Neural cell (in vitro differentiated cells): ENCODE data around the gene OGFOD3. TPM values are rescaled to one million over a fixed set of nuclear protein-coding genes. Genes with fewer than 3 reads are reported as not detected.
A peak's percentile ranks its signal among the peaks of the same experiment; 100 is the strongest.
"Not testable (repeated sequence)": the region's sequence is repeated elsewhere in the genome, so short reads cannot be mapped to it uniquely, and the experiment has no call there.

Source experiments
- H2AFZ ChIP-seq: fragments of 200-600, 300-800 bp; sonication (generic), shearing (Covaris generic); 2 replicates; pipeline ENCODE4 v1.6.0; 2014; ENCODE audit warnings: low read depth, mild to moderate bottlenecking, antibody characterized with exemption, low read length, moderate library complexity
- H3F3A ChIP-seq: fragments of 200-600 bp; shearing (Covaris generic); 2 replicates; pipeline ENCODE4 v1.6.1; 2016; ENCODE audit warnings: mild to moderate bottlenecking, moderate library complexity, mixed read lengths, antibody characterized with exemption, low read length; ENCODE audit not compliant: insufficient read depth, poor library complexity, severe bottlenecking
- H3K27ac ChIP-seq: fragments of 200-600, 300-800 bp; sonication (generic), shearing (Covaris generic); 2 replicates; pipeline ENCODE4 v1.5.1; 2014; ENCODE audit warnings: mild to moderate bottlenecking, low read length, moderate library complexity
- H3K27me3 ChIP-seq: fragments of 300-800, 200-600 bp; sonication (generic), shearing (Covaris generic); 2 replicates; pipeline ENCODE4 v1.6.0; 2014; ENCODE audit warnings: mild to moderate bottlenecking, low read depth, low read length, moderate library complexity; ENCODE audit not compliant: insufficient read depth
- H3K36me3 ChIP-seq: fragments of 300-800, 200-600 bp; sonication (generic), shearing (Covaris generic); 2 replicates; pipeline ENCODE4 v1.5.1; 2014; ENCODE audit warnings: mild to moderate bottlenecking, antibody characterized with exemption, low read length, moderate library complexity; ENCODE audit not compliant: insufficient read depth
- H3K4me2 ChIP-seq: fragments of 300-800, 200-600 bp; sonication (generic), shearing (Covaris generic); 2 replicates; pipeline ENCODE4 v1.6.0; 2014; ENCODE audit warnings: mild to moderate bottlenecking, low read length
- H3K4me3 ChIP-seq: fragments of 300-800, 200-600 bp; sonication (generic), shearing (Covaris generic); 2 replicates; pipeline ENCODE4 v1.5.1; 2014; ENCODE audit warnings: mild to moderate bottlenecking, low read length, moderate library complexity
- H3K79me2 ChIP-seq: fragments of 200-600 bp; shearing (Covaris generic); replicated peaks from 2 replicates; pipeline ENCODE4 v1.6.0; 2014; ENCODE audit warnings: mild to moderate bottlenecking, low read length, moderate library complexity; ENCODE audit not compliant: insufficient read depth
- H3K9ac ChIP-seq: fragments of 300-800, 200-600 bp; sonication (generic), shearing (Covaris generic); 2 replicates; pipeline ENCODE4 v1.6.1; 2016; ENCODE audit warnings: mild to moderate bottlenecking, low read length, mixed read lengths
- H3K9me2 ChIP-seq: fragments of 200-600 bp; shearing (Covaris generic); 2 replicates; pipeline ENCODE4 v1.6.1; 2016; ENCODE audit warnings: mild to moderate bottlenecking, low read length, mixed read lengths; ENCODE audit not compliant: insufficient read depth
- H3K9me3 ChIP-seq: fragments of 200-600, 300-800 bp; sonication (generic), shearing (Covaris generic); 2 replicates; pipeline ENCODE4 v1.6.1; 2016; ENCODE audit warnings: mild to moderate bottlenecking, mixed run types, low read length, moderate library complexity, mixed read lengths
- H4K20me1 ChIP-seq: fragments of 200-600 bp; shearing (Covaris generic); 2 replicates; pipeline ENCODE4 v1.6.1; 2016; ENCODE audit warnings: mild to moderate bottlenecking, mixed run types; ENCODE audit not compliant: insufficient read depth
- CTCF ChIP-seq: fragments of 450-650 bp; IDR thresholded peaks from 2 replicates; pipeline ENCODE4 v1.5.1; 2014; ENCODE audit warnings: antibody characterized with exemption, mild to moderate bottlenecking, moderate library complexity; ENCODE audit not compliant: poor library complexity, severe bottlenecking
- EP300 ChIP-seq: fragments of 450-650 bp; conservative IDR thresholded peaks from 2 replicates; pipeline ENCODE4 v1.6.1; 2014; ENCODE audit warnings: antibody characterized with exemption, mild to moderate bottlenecking, moderate library complexity; ENCODE audit not compliant: poor library complexity, severe bottlenecking
- EZH2 ChIP-seq: fragments of 200-600, 300-800 bp; shearing (Covaris generic), sonication (generic); IDR thresholded peaks from 2 replicates; pipeline ENCODE4 v1.6.1; 2014; ENCODE audit warnings: antibody characterized with exemption, low read length, borderline replicate concordance, mild to moderate bottlenecking; ENCODE audit not compliant: insufficient read depth, poor library complexity, severe bottlenecking
- MXI1 ChIP-seq: fragments of 450-650 bp; conservative IDR thresholded peaks from 2 replicates; pipeline ENCODE4 v1.6.1; 2014; ENCODE audit warnings: antibody characterized with exemption, mild to moderate bottlenecking; ENCODE audit not compliant: poor library complexity, severe bottlenecking
- POLR2AphosphoS5 ChIP-seq: IDR thresholded peaks from 2 replicates; pipeline ENCODE4 v1.6.1; 2012
- RAD21 ChIP-seq: fragments of 450-650 bp; conservative IDR thresholded peaks from 2 replicates; pipeline ENCODE4 v1.6.1; 2014; ENCODE audit warnings: antibody characterized with exemption, mild to moderate bottlenecking, moderate library complexity
- REST ChIP-seq: IDR thresholded peaks from 2 replicates; pipeline ENCODE4 v1.6.1; 2012; ENCODE audit warnings: borderline replicate concordance
- SMC3 ChIP-seq: fragments of 450-650 bp; conservative IDR thresholded peaks from 2 replicates; pipeline ENCODE4 v1.6.1; 2014; ENCODE audit warnings: antibody characterized with exemption, mild to moderate bottlenecking, moderate library complexity; ENCODE audit not compliant: poor library complexity
- TAF1 ChIP-seq: IDR thresholded peaks from 2 replicates; pipeline ENCODE4 v1.6.1; 2012; ENCODE audit warnings: low read depth
- polyA plus RNA-seq: library from polyadenylated mRNA; depleted of rRNA; stranded (reverse); fragments of >200 nt; gene quantifications from 2 replicates; pipeline ENCODE4 v1.2.3, GENCODE V29; 2014

Gene OGFOD3
- polyA plus RNA-seq, 1 donor from 2014 or later = 22.6 TPM

GRCh38 chr17:82463391-82463790 lies 45.0 kb upstream of the OGFOD3 start:
- Histone ChIP-seq H3K9me3 (no peaks in the 10 kb centered on the region), H3F3A (no peaks in the 10 kb centered on the region), H4K20me1 (peaks cover 5% of the 10 kb centered on the region), H3K4me2 (no peak overlapping the region), H3K27me3 (no peaks in the 10 kb centered on the region), H3K9ac (no peak overlapping the region), H3K79me2 (peaks cover 18% of the 10 kb centered on the region), H2AFZ (no peak overlapping the region), H3K27ac (no peak overlapping the region), H3K4me3 (no peak overlapping the region), H3K36me3 (no peaks in the 10 kb centered on the region), H3K9me2 (no peaks in the 10 kb centered on the region)
- TF ChIP-seq CTCF (no peak), EP300 (no peak), POLR2AphosphoS5 (no peak), RAD21 (no peak), REST (no peak), SMC3 (no peak), MXI1 (no peak), EZH2 (no peak), TAF1 (no peak)

- Histone ChIP-seq H3K27me3 (no peaks in the 10 kb centered on the region), H3K36me3 (no peaks in the 10 kb centered on the region), H3K4me3 (no peak overlapping the region), H3K27ac (no peak overlapping the region), H3K9ac (no peak overlapping the region), H3K79me2 (peaks cover 18% of the 10 kb centered on the region), H3K9me2 (no peaks in the 10 kb centered on the region), H3K9me3 (no peaks in the 10 kb centered on the region), H2AFZ (no peak overlapping the region), H3F3A (no peaks in the 10 kb centered on the region), H3K4me2 (no peak overlapping the region), H4K20me1 (peaks cover 5% of the 10 kb centered on the region)
- TF ChIP-seq EZH2 (no peak), REST (no peak), TAF1 (no peak), MXI1 (no peak), POLR2AphosphoS5 (no peak), SMC3 (no peak), EP300 (no peak)
These were observed 43.6 kb upstream of the OGFOD3 start for GRCh38 chr17:82461827-82462524.

GRCh38 chr17:82459936-82460335 lies 41.5 kb upstream of the OGFOD3 start:
- not testable (repeated sequence) for H3K9me2 ChIP-seq, H3K4me2 ChIP-seq, H3K27ac ChIP-seq, H2AFZ ChIP-seq, H3K36me3 ChIP-seq, H3F3A ChIP-seq, H3K9me3 ChIP-seq, H4K20me1 ChIP-seq, H3K27me3 ChIP-seq
- Histone ChIP-seq H3K9ac (peak overlapping the region; percentile 96), H3K79me2 (peaks cover 18% of the 10 kb centered on the region), H3K4me3 (peak overlapping the region; percentile 86)
